Right lobe of liver (tissue), 4 donors: Measurements from ENCODE around the gene ITPK1.

Experiments
- POLR2A ChIP-seq: fragments of 450-650 bp; IDR thresholded peaks from one replicate; pipeline ENCODE4 v1.6.1; 2017; ENCODE audit warnings: antibody characterized with exemption, mild to moderate bottlenecking
- TF ChIP-seq, protein P1 (sequence below), 4 donors: fragments of 200-600 bp in 3 of 4; fragments of 450-650 bp in 1 of 4; IDR thresholded peaks; one replicate each; pipeline versions ENCODE4 v1.5.1 to v1.8.0; 2016 to 2022; ENCODE audit warnings: antibody characterized with exemption in 4 of 4, mild to moderate bottlenecking in 2 of 4
- donor health status: DM: no; HTN: no; CAD: no.
- donor health status: DM: no; HTN: no; CAD: no.
- donor health status: DM: no; HTN: yes; CAD: no.

DNA sequence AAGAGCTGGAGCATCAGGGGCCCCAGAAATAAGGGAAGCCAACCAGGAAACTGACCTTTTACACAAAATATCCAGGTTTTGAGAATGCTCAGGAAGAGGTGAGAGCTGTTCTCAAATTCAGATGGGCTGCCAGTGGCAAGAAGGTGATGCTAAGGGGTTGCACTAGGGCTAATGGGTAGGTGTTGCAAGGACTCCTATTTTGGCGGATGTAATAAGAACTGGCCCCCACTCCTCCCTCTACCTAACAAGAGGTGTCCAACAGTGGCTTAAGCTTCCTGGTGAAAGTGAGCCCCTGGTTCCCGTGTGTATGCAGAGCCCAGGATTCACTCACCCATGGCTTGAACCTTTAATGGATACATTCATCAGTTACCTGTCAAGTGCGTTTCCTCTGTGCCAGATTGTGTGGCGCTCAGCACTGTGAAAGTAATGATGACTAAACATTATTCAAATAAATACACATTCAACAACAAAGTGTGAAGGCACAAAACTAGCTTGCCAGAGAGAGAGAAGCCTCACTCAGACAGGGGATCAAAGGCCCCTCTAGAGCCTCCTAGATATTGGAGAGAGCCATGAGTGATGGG is 193.5 kb downstream of the ITPK1 start:
- TF ChIP-seq, protein P1, sequence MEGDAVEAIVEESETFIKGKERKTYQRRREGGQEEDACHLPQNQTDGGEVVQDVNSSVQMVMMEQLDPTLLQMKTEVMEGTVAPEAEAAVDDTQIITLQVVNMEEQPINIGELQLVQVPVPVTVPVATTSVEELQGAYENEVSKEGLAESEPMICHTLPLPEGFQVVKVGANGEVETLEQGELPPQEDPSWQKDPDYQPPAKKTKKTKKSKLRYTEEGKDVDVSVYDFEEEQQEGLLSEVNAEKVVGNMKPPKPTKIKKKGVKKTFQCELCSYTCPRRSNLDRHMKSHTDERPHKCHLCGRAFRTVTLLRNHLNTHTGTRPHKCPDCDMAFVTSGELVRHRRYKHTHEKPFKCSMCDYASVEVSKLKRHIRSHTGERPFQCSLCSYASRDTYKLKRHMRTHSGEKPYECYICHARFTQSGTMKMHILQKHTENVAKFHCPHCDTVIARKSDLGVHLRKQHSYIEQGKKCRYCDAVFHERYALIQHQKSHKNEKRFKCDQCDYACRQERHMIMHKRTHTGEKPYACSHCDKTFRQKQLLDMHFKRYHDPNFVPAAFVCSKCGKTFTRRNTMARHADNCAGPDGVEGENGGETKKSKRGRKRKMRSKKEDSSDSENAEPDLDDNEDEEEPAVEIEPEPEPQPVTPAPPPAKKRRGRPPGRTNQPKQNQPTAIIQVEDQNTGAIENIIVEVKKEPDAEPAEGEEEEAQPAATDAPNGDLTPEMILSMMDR (IDR thresholded peaks at IDR 0.05): no peak
- no peak for TF ChIP-seq POLR2A
